PC-3 (cell line): ENCODE measurements around the gene FLT1.

Experiments
- EZH2 ChIP-seq: fragments of 300-600 bp; sonication (generic); IDR thresholded peaks from one replicate; pipeline ENCODE4 v1.6.1; 2017; ENCODE audit warnings: antibody characterized with exemption, mild to moderate bottlenecking, low read length; ENCODE audit not compliant: unreplicated experiment
- EZH2phosphoT487 ChIP-seq: fragments of 300-600 bp; sonication (generic); IDR thresholded peaks from 2 replicates; pipeline ENCODE4 v1.6.1; 2018; ENCODE audit warnings: mild to moderate bottlenecking, antibody characterized with exemption, low read length, borderline replicate concordance

- TF ChIP-seq EZH2 = no peak
- no peak for TF ChIP-seq EZH2phosphoT487
Measured at GRCh38 chr13:28529836-28530235, 34.9 kb upstream of the FLT1 start.
